Glomerular visceral epithelial cell (primary cell): ENCODE data around the gene GLG1.
A peak's percentile ranks its signal among the peaks of the same experiment; 100 is the strongest.
"Not testable (repeated sequence)": the region's sequence is repeated elsewhere in the genome, so short reads cannot be mapped to it uniquely, and the experiment has no call there.

Experiments used
- DNase-seq: peaks from one replicate; pipeline ENCODE4 v3.0.0-alpha.2; 2016; ENCODE audit errors: extremely low spot score

Gene GLG1

GRCh38 chr16:74575175-74575806, 31.6 kb downstream of the GLG1 start:
- DNase-seq: no peak

- no peak for DNase-seq
Observed at GRCh38 chr16:74574146-74574545, 32.8 kb downstream of the GLG1 start.

GRCh38 chr16:74573622-74574021, 33.3 kb downstream of the GLG1 start:
- no peak for DNase-seq

- no peak for DNase-seq
Observed at GRCh38 chr16:74570412-74571301, 36.3 kb downstream of the GLG1 start.

- peak; percentile 5 for DNase-seq
Observed at GRCh38 chr16:74568961-74569631, 37.8 kb downstream of the GLG1 start.

- DNase-seq: no peak
Observed at GRCh38 chr16:74567901-74568300, 39.0 kb downstream of the GLG1 start.

GRCh38 chr16:74565378-74565777, 41.5 kb downstream of the GLG1 start:
- no peak for DNase-seq

DNA sequence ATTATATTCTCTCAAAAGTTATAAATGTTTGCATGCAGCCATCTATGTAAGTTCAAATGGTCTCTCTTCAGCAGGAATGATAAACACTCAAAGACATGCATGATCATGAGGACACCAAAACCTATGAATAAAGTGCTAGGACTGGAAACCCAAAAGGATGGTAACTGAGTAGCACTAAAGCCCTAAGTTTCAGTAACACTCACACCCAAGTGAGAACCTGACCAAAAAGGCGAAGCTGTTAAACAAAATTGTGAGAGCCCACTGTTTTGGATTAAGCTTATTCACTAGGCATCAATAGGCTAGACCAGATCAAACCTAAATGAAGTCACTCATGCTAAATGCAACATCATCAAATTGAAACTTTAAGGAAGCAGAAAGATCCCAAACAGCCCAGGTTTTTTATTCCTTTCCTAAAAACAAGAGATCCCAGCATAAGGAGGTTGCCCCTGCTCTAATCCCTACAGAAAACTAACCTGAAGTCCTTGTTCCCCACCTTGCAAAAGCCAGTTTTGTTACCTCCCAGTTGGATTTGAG, 42.4 kb downstream of the GLG1 start:
- no peak for DNase-seq

- DNase-seq: peak; percentile 16
Observed at GRCh38 chr16:74563828-74564263, 43.1 kb downstream of the GLG1 start.

DNA sequence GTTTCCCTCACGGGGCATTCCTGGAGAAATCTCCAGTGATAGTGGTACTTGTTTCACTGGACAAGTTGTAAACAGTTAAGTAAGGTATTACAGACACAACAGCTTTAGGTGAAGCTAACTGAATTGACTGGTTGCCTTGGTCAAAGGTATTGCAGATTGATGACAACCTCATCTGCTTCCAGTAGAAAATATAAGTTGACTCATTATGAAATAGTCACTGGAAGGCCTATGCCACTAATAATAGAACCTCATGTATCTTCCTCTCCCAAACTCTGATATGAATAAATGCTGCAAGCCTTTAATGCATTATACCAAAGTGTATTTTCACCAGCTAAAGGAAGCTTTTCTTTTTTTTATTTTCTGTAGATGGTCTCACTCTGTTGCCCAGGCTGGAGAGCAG, 44.8 kb downstream of the GLG1 start:
- DNase-seq: no peak

DNA sequence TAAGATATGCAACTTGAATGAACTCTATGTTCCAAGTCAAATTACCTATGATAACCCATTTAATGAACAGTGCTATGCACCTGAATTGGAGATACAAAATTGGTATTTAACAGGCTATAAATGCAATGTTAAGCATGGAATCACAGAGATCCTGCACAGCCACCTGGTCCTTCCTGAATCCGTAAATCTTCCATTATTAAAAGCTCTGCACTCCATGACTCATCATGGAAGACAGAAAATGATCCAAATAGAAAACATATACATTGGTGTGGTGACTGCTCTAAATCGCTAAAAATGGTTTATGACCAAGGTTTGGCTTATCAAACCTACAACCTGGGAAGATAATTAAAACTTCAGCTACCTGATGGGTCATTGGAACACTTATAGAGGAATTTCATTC, 45.3 kb downstream of the GLG1 start:
- DNase-seq: no peak

DNA sequence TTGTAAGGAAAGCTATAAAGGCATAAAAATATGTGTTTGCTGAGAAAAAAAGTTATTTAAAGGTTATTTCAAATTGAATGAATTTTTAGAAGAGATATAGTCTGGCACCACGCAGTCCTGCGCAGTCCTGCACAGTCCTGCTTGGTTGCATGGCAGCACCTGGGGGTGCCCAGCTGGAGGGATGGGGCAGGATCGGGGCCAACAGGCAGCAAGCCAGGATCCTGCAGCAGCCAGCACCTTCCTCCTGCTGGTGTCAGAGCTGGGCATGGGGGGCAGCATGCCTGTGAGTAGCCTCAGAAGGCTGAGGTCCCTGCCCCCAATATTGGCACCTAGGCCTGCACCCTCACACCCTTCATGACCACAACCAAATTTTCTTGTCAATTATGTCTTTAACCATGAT, 46.0 kb downstream of the GLG1 start:
- no peak for DNase-seq

GRCh38 chr16:74558873-74559272, 48.0 kb downstream of the GLG1 start:
- peak; percentile 33 for DNase-seq

DNA sequence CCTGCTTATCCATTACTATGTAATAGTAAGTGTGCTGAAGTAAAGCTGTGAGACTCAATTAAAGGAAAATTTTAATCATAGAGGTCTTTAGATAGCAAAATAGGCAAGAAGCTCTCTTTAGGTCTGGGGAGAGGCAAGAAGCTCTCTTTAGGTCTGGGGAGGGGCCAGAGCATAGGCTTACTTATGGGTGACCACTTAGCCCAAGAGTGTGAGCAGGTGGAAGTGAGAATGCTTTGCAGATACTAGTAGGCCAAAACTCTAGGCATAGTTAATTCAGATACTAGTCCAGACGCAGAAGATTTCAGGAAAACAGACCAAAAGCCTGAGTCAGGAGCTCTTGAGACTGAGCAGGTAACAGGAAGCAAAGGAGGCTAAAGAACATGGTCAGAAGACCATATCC, 49.6 kb downstream of the GLG1 start:
- DNase-seq: no peak

GRCh38 chr16:74556375-74556922, 50.5 kb downstream of the GLG1 start:
- peak; percentile 46 for DNase-seq

DNA sequence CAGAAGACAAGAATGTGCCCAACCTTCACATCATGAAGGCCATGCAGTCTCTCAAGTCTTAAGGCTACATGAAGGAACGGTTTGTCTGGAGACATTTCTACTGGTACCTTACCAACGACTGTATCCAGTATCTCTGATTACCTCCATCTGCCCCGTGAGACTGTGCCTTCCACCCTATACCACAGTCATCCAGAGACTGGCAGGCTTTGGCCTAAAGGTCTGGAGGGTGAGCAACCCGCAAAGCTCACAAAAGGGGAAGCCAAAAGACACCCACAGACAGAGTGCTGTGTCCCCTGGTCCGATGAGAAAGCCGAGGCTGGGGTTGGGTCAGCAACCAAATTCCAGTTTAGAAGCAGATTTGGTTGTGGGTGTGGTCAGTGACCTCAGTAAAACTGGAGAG, 54.6 kb downstream of the GLG1 start:
- not testable (repeated sequence) for DNase-seq

- DNase-seq: not testable (repeated sequence)
Observed at GRCh38 chr16:74550227-74551019, 56.5 kb downstream of the GLG1 start.

DNA sequence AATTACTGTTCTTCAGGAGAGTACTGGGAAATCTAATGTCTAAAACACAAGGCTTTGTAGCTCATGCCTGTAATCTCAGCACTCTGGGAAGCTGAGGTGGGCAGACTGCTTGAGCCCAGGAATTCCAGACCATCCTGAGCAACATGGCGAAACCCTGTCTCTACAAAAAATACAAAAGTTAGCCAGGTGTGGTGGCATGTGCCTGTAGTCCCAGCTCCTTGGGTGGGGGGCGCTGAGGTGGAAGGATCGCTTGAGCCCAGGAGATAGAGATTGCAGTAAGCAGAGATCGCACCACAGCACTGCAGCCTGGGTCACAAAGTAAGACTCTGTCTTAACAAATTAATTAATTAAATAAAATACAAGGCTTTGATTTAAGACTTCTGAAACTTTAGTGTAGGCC, 60.8 kb downstream of the GLG1 start:
- not testable (repeated sequence) for DNase-seq

GRCh38 chr16:74542911-74543578, 63.9 kb downstream of the GLG1 start:
- DNase-seq: not testable (repeated sequence)

GRCh38 chr16:74540663-74541062, 66.3 kb downstream of the GLG1 start:
- not testable (repeated sequence) for DNase-seq

- DNase-seq: not testable (repeated sequence)
Observed at GRCh38 chr16:74538801-74539200, 68.1 kb downstream of the GLG1 start.
